Neural cell (in vitro differentiated cells): ENCODE measurements around the gene BLTP3B. TPM values are rescaled to one million over a fixed set of nuclear protein-coding genes. Genes with fewer than 3 reads are reported as not detected.
"Not testable (repeated sequence)": the region's sequence is repeated elsewhere in the genome, so short reads cannot be mapped to it uniquely, and the experiment has no call there.

Experiments
- H2AFZ ChIP-seq: fragments of 200-600, 300-800 bp; sonication (generic), shearing (Covaris generic); 2 replicates; pipeline ENCODE4 v1.6.0; 2014; ENCODE audit warnings: low read depth, mild to moderate bottlenecking, antibody characterized with exemption, low read length, moderate library complexity
- H3F3A ChIP-seq: fragments of 200-600 bp; shearing (Covaris generic); 2 replicates; pipeline ENCODE4 v1.6.1; 2016; ENCODE audit warnings: mild to moderate bottlenecking, moderate library complexity, mixed read lengths, antibody characterized with exemption, low read length; ENCODE audit not compliant: insufficient read depth, poor library complexity, severe bottlenecking
- H3K27ac ChIP-seq: fragments of 200-600, 300-800 bp; sonication (generic), shearing (Covaris generic); 2 replicates; pipeline ENCODE4 v1.5.1; 2014; ENCODE audit warnings: mild to moderate bottlenecking, low read length, moderate library complexity
- H3K27me3 ChIP-seq: fragments of 300-800, 200-600 bp; sonication (generic), shearing (Covaris generic); 2 replicates; pipeline ENCODE4 v1.6.0; 2014; ENCODE audit warnings: mild to moderate bottlenecking, low read depth, low read length, moderate library complexity; ENCODE audit not compliant: insufficient read depth
- H3K36me3 ChIP-seq: fragments of 300-800, 200-600 bp; sonication (generic), shearing (Covaris generic); 2 replicates; pipeline ENCODE4 v1.5.1; 2014; ENCODE audit warnings: mild to moderate bottlenecking, antibody characterized with exemption, low read length, moderate library complexity; ENCODE audit not compliant: insufficient read depth
- H3K4me2 ChIP-seq: fragments of 300-800, 200-600 bp; sonication (generic), shearing (Covaris generic); 2 replicates; pipeline ENCODE4 v1.6.0; 2014; ENCODE audit warnings: mild to moderate bottlenecking, low read length
- H3K4me3 ChIP-seq: fragments of 300-800, 200-600 bp; sonication (generic), shearing (Covaris generic); 2 replicates; pipeline ENCODE4 v1.5.1; 2014; ENCODE audit warnings: mild to moderate bottlenecking, low read length, moderate library complexity
- H3K79me2 ChIP-seq: fragments of 200-600 bp; shearing (Covaris generic); replicated peaks from 2 replicates; pipeline ENCODE4 v1.6.0; 2014; ENCODE audit warnings: mild to moderate bottlenecking, low read length, moderate library complexity; ENCODE audit not compliant: insufficient read depth
- H3K9ac ChIP-seq: fragments of 300-800, 200-600 bp; sonication (generic), shearing (Covaris generic); 2 replicates; pipeline ENCODE4 v1.6.1; 2016; ENCODE audit warnings: mild to moderate bottlenecking, low read length, mixed read lengths
- H3K9me2 ChIP-seq: fragments of 200-600 bp; shearing (Covaris generic); 2 replicates; pipeline ENCODE4 v1.6.1; 2016; ENCODE audit warnings: mild to moderate bottlenecking, low read length, mixed read lengths; ENCODE audit not compliant: insufficient read depth
- H3K9me3 ChIP-seq: fragments of 200-600, 300-800 bp; sonication (generic), shearing (Covaris generic); 2 replicates; pipeline ENCODE4 v1.6.1; 2016; ENCODE audit warnings: mild to moderate bottlenecking, mixed run types, low read length, moderate library complexity, mixed read lengths
- H4K20me1 ChIP-seq: fragments of 200-600 bp; shearing (Covaris generic); 2 replicates; pipeline ENCODE4 v1.6.1; 2016; ENCODE audit warnings: mild to moderate bottlenecking, mixed run types; ENCODE audit not compliant: insufficient read depth
- CTCF ChIP-seq: fragments of 450-650 bp; IDR thresholded peaks from 2 replicates; pipeline ENCODE4 v1.5.1; 2014; ENCODE audit warnings: antibody characterized with exemption, mild to moderate bottlenecking, moderate library complexity; ENCODE audit not compliant: poor library complexity, severe bottlenecking
- EP300 ChIP-seq: fragments of 450-650 bp; conservative IDR thresholded peaks from 2 replicates; pipeline ENCODE4 v1.6.1; 2014; ENCODE audit warnings: antibody characterized with exemption, mild to moderate bottlenecking, moderate library complexity; ENCODE audit not compliant: poor library complexity, severe bottlenecking
- EZH2 ChIP-seq: fragments of 200-600, 300-800 bp; shearing (Covaris generic), sonication (generic); IDR thresholded peaks from 2 replicates; pipeline ENCODE4 v1.6.1; 2014; ENCODE audit warnings: antibody characterized with exemption, low read length, borderline replicate concordance, mild to moderate bottlenecking; ENCODE audit not compliant: insufficient read depth, poor library complexity, severe bottlenecking
- MXI1 ChIP-seq: fragments of 450-650 bp; conservative IDR thresholded peaks from 2 replicates; pipeline ENCODE4 v1.6.1; 2014; ENCODE audit warnings: antibody characterized with exemption, mild to moderate bottlenecking; ENCODE audit not compliant: poor library complexity, severe bottlenecking
- POLR2AphosphoS5 ChIP-seq: IDR thresholded peaks from 2 replicates; pipeline ENCODE4 v1.6.1; 2012
- RAD21 ChIP-seq: fragments of 450-650 bp; conservative IDR thresholded peaks from 2 replicates; pipeline ENCODE4 v1.6.1; 2014; ENCODE audit warnings: antibody characterized with exemption, mild to moderate bottlenecking, moderate library complexity
- REST ChIP-seq: IDR thresholded peaks from 2 replicates; pipeline ENCODE4 v1.6.1; 2012; ENCODE audit warnings: borderline replicate concordance
- SMC3 ChIP-seq: fragments of 450-650 bp; conservative IDR thresholded peaks from 2 replicates; pipeline ENCODE4 v1.6.1; 2014; ENCODE audit warnings: antibody characterized with exemption, mild to moderate bottlenecking, moderate library complexity; ENCODE audit not compliant: poor library complexity
- TAF1 ChIP-seq: IDR thresholded peaks from 2 replicates; pipeline ENCODE4 v1.6.1; 2012; ENCODE audit warnings: low read depth
- polyA plus RNA-seq: library from polyadenylated mRNA; depleted of rRNA; stranded (reverse); fragments of >200 nt; gene quantifications from 2 replicates; pipeline ENCODE4 v1.2.3, GENCODE V29; 2014

Gene BLTP3B
- polyA plus RNA-seq, 1 donor from 2014 or later, result 31.6 TPM

GRCh38 chr12:100179252-100179651 is 36.6 kb upstream of the BLTP3B start:
- Histone ChIP-seq H4K20me1 (no peaks in the 10 kb centered on the region), H2AFZ (no peak overlapping the region), H3K36me3 (no peaks in the 10 kb centered on the region), H3K79me2 (no peaks in the 10 kb centered on the region), H3K9me3 (no peaks in the 10 kb centered on the region), H3K9ac (no peak overlapping the region), H3K4me3 (no peak overlapping the region), H3K9me2 (no peaks in the 10 kb centered on the region), H3K27ac (no peak overlapping the region), H3K4me2 (no peak overlapping the region), H3F3A (no peaks in the 10 kb centered on the region), H3K27me3 (no peaks in the 10 kb centered on the region)
- TF ChIP-seq MXI1 (no peak), TAF1 (no peak), POLR2AphosphoS5 (no peak), EP300 (no peak), CTCF (no peak), SMC3 (no peak), REST (no peak)

GRCh38 chr12:100176493-100176892 is 33.8 kb upstream of the BLTP3B start:
- not testable (repeated sequence) for H3K27me3 ChIP-seq, H3K4me3 ChIP-seq, H3K4me2 ChIP-seq, H2AFZ ChIP-seq, H3F3A ChIP-seq, H3K79me2 ChIP-seq, H3K9ac ChIP-seq, H3K9me3 ChIP-seq, H4K20me1 ChIP-seq, H3K27ac ChIP-seq, H3K9me2 ChIP-seq, H3K36me3 ChIP-seq

GRCh38 chr12:100174495-100174894 is 31.8 kb upstream of the BLTP3B start:
- Histone ChIP-seq H3K4me2 (no peak overlapping the region), H3K36me3 (no peaks in the 10 kb centered on the region), H3K27me3 (no peaks in the 10 kb centered on the region), H2AFZ (no peak overlapping the region), H4K20me1 (no peaks in the 10 kb centered on the region), H3K9ac (no peak overlapping the region), H3K27ac (no peak overlapping the region), H3K9me3 (no peaks in the 10 kb centered on the region), H3F3A (no peaks in the 10 kb centered on the region), H3K9me2 (no peaks in the 10 kb centered on the region), H3K79me2 (no peaks in the 10 kb centered on the region), H3K4me3 (no peak overlapping the region)
- TF ChIP-seq EZH2, result no peak
- TF ChIP-seq RAD21, result no peak
- no peak for TF ChIP-seq EP300
- TF ChIP-seq POLR2AphosphoS5, result no peak
- TF ChIP-seq REST, result no peak
- no peak for TF ChIP-seq MXI1
- no peak for TF ChIP-seq SMC3
- no peak for TF ChIP-seq CTCF
- TF ChIP-seq TAF1, result no peak
